CD4-positive, alpha-beta T cell treated with Interleukin-12 subunit alpha and Interleukin-12 subunit beta, for 1 hour (primary cell): ENCODE data around the gene CNTN4.

ENCODE experiments used
- DNase-seq: peaks from one replicate; pipeline ENCODE4 v3.0.0-alpha.2; 2020

Gene CNTN4

GRCh38 chr3:3081381-3082233 is 982.9 kb downstream of the CNTN4 start:
- no peak for DNase-seq

DNA sequence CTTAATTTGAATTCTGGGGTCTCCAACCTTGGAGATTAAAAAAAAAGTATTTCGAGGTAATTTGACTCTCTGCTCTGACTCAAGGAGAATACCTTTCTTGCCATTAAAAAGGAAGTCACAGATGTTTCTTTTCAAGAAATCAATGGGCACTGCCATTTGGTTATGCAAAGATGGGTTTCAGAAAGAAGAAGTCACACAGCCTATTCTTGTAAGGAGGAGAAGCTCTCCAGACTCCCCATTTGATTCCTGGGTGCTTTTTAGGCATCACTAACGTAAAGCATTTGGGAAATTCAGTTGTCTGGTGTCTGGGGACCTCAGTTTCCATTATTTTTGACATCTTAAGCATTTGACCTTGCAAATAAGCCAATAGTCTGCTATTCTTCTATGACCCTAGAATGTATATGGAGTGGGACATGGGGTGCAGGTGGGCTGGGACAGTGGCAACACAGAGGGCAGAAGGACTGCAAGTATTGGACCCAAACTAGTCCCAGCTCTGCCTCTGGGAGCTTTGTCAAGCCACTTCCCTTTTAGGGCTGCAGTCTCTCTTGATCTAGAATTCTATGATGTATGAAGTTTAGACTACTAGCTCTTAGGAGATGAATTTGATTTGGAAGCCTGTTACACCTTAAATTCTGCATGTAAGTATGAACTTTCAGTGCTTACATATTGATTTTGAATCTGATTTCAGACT is 983.7 kb downstream of the CNTN4 start:
- no peak for DNase-seq

GRCh38 chr3:3084890-3085289 is 986.2 kb downstream of the CNTN4 start:
- no peak for DNase-seq

- DNase-seq, result no peak
These were observed 987.1 kb downstream of the CNTN4 start for GRCh38 chr3:3085782-3086181.

GRCh38 chr3:3086239-3086638 is 987.6 kb downstream of the CNTN4 start:
- DNase-seq, result no peak

DNA sequence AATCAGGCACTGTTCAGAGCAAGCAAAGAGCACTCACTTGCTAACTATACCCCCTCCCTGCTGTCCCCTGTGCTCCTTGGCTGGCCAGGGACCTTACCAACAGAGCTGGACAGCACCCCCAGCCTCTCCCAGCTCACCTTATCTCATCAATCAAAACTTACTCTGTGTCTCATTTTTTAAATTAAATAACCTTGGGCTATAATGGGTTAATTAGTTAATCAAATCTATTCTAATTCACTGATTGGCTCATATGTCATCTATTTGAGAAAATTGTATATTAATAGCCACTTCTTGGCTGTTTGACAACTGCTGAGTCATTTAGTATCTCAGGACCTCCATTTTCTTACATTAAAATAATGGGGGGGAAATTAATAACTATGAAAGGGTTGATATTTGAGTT is 988.6 kb downstream of the CNTN4 start:
- DNase-seq, result no peak

DNA sequence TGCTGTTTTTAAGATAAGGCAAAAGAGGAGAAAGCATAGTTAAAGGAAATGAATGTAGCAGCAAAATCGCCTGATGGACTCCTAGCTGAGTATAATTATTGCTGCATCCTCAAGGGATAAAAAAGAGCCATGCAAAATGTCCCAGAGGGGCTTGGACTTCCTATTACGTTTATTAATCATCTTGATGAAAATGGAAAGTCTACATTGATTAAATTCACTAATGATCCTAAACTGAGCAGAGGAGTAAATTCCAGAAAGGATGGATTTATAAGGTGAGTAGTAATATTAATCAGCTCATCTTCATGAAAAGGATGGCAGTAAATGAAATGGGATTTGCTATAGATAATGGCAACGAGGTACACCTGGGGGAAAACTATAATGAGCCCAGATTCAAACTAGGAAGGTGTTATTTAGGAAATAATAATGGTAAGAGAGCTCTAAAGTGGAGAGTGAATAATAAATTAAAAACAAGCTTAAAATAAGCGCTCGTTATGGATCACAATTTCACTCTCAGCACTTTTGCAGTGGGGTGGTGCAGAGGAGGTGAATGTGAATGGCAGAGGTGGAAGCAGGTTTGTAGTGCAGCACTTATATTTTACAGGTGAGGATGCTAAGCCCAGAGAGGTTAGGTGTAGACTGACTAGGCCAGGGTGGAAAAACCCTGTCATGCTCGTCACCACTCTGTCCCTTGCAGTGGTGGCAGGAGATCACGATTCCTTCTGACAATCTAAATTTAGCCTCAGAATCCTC is 989.2 kb downstream of the CNTN4 start:
- DNase-seq, result no peak

DNA sequence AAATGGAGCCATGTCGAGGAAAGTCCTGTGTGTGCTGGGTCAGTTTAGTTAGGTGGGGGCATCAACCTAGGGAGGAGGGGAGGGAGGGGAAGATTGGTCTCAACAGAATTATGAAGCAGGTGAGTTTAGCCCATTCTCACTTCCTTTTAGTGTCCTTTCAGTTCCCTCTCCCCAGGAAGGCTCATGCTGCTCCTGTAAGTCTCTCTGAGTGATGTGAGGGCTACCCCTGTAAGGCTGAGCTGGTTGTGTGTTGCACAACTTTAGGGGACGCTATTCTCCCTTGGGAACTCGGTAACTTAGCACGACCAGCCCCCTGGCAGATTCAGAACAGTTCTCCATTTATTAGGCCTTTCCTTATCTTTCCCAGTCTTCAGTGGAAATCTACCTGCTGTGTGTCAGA is 990.4 kb downstream of the CNTN4 start:
- DNase-seq, result no peak

GRCh38 chr3:3097958-3098357 is 999.3 kb downstream of the CNTN4 start:
- no peak for DNase-seq

DNA sequence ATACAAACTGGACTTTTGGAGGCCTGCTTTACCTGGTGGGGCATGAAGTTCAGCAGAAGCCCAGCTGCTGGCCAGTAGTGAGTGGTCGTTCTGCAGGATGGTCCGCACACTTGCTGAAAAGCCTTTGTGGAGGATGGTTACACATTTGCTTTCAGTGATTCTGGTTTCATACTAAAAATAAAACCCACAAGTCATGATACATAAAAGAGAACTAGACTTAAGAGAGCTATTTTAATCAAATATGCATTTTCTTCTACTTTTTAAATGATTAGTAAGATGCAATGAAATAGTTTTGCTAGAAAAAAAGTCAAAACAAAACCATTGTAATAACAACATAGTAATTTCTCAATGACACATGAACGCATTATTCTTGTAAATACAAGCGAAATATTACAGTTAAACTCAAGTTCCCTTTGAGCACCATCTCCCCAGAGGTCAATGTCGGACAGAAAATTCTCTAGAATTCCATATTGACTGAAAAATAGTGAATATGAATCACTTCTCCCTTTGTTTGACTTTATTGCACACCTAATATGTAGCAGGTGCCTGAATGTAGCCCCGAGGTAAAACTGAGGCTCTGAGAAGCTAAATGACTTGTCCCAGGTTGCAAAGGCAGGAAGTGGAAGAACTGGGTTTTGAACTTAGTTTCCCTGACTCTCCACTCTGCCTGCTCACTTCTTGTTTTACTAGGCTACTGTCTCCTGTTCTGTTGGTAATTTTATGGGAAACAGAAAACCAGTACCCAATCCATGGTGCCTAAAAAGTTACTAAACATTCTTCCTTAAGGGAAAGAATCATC is 1003.2 kb downstream of the CNTN4 start:
- no peak for DNase-seq

- DNase-seq, result no peak
These were observed 1004.1 kb downstream of the CNTN4 start for GRCh38 chr3:3102751-3103150.

DNA sequence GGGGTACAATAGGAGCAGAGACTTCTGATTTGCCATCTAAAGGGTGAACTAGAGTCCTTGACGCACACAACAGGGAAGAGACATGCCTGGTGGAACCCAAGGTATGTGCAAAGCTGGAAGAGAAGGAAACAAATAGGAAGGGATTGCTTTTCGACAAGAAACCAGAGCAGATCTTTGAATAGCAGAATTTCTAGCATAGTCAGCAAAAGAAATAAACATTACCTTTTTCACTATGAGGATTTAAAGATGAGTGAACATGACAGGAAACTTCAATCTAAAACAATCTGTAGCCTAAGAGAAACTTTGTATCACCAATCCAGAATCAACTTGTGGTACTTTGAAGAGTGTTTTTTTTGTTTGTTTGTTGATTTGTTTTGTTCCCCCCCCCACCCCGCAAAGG is 1006.6 kb downstream of the CNTN4 start:
- no peak for DNase-seq

DNA sequence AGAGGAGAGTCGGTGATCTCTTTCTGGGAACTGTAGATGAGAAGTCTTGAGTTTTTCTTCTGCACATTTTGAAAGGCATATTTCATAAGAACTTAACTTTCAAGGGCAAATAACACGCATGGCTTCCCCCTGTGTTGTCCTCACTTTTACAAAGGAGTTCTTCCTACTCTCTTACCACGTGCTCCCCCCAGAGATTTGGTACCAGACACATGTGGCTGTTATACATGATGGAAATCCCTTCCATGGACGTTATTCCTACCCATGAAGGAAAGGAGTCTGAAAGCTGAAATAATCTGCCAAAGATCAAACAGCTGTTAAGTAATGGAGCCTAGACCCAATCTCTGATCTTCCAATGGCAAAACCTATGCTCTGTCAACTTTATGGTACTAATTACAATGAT is 1007.1 kb downstream of the CNTN4 start:
- DNase-seq, result no peak

DNA sequence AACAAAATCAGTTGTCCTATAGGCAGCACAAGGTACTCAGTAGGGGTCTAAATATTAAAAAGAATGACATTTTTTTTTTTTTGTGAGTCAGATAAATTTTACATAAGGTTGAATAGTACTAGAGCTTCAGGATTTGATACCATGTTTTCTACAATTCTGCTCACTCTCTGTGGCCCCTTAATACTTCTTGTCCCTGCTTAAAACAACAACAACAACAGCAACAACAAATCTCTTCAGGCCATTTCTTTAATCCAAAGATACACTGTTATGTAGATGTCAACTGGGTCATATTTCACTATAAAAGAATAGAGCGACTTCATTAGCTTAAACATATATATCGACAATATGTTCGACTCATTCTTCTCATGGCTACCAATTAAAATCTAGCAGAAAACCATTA is 1008.5 kb downstream of the CNTN4 start:
- DNase-seq, result no peak
